Urinary bladder (tissue), 4 donors: ENCODE measurements around the gene HAAO. TPM values are rescaled to one million over a fixed set of nuclear protein-coding genes. Genes with fewer than 3 reads are reported as not detected.

Experiments used
- DNase-seq: peaks from one replicate; pipeline ENCODE4 v3.0.0-alpha.2; 2015; ENCODE audit errors: extremely low spot score
- H3K27ac ChIP-seq: one replicate; pipeline ENCODE4 v1.5.1; 2013; ENCODE audit warnings: low read depth, mild to moderate bottlenecking, moderate library complexity
- H3K36me3 ChIP-seq: one replicate; pipeline ENCODE4 v1.6.1; 2013; ENCODE audit warnings: mild to moderate bottlenecking, moderate library complexity; ENCODE audit not compliant: insufficient read depth
- H3K4me1 ChIP-seq: one replicate; pipeline ENCODE4 v1.6.1; 2013; ENCODE audit warnings: mild to moderate bottlenecking, moderate library complexity; ENCODE audit not compliant: insufficient read depth
- H3K4me3 ChIP-seq: one replicate; pipeline ENCODE4 v1.5.1; 2013; ENCODE audit warnings: low read depth, low read length
- WGBS: extraction: QIAGEN DNeasy Blood & Tissue Kit; methylation state at CpG from one replicate; pipeline ENCODE4 v1.1.7; 2013; 5-methylcytosine and 5-hydroxymethylcytosine counted together
- polyA plus RNA-seq: library from polyadenylated mRNA; stranded (reverse); fragments of 200-250 nt; gene quantifications from one replicate; pipeline ENCODE4 v1.2.3, GENCODE V29; 2013
- total RNA-seq: library from RNA; depleted of rRNA; stranded (reverse); fragments of >200 nt; gene quantifications from one replicate; pipeline ENCODE4 v1.2.3, GENCODE V29; 2014
- donor health status: healthy with polysubstance abuse.
- donor health status: healthy.

Gene HAAO
- total and polyA plus RNA-seq, 2 donors = 10.6 to 31.5 TPM

DNA sequence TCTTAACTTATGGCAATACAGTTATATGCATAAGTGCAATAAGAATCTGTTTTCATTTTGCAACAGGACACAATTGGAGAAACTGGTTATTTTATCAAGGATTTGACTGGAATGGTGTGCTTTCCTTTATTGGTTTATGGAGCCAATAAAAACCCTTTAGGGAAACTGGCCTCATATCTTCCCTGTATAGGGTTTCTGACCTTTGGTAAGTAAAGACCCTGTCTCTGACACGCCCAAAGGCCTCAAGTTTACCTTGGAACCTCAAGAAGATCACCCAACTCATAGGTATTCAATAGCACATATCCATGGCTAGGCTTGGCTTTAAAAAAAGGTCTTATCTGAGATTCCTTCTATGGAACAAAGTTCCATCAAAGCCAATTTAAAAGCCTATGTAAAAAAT is 11.2 kb downstream of the HAAO start:
- Histone ChIP-seq H3K4me1 (no peaks in the 10 kb centered on the region), H3K36me3 (no peaks in the 10 kb centered on the region), H3K27ac (no peak overlapping the region), H3K4me3 (no peak overlapping the region)
- 98% methylated on average over 1 of the region's 1 CpG for WGBS
- no peak for DNase-seq

DNA sequence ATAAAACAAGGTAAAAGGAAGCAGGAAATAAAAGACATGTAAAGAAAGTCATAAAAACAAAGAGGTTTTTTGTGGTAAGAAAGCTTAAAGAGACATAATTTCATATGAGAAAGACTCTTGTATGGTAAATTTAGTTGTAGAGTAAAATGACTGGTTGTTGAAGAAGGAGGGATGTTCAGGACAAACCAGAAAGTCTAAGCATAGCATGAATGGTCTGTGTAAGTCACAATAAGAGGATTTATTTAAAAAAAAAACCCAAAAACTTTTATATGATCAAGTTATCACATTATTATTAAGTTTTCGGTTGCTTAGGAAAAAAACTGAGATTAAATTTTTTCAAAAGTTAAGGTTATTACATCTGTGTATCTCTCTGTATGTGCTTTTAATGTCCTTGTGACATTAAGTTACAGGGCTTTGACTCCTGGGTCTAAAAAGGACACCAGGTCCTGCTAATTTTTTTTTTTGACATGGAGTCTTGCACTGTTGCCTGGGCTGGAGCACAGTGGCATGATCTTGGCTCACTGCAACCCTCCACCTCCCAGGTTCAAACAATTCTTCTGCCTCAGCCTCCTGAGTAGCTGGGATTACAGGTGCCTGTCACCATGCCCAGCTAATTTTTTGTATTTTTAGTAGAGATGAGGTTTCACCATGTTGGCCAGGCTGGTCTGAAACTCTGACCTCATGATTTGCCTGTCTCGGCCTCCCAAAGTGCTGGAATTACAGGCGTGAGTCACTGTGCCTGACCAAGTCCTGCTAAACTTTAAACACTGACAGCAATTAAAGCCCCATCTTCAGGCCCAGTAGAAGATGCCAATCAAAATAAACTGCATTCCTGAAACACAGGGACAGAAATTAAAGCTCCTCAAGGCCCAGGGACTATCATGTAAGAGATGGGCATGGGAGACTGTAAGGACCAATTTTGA is 14.2 kb downstream of the HAAO start:
- Histone ChIP-seq H3K4me3 (no peak overlapping the region), H3K27ac (no peak overlapping the region), H3K4me1 (no peaks in the 10 kb centered on the region), H3K36me3 (no peaks in the 10 kb centered on the region)
- 75% methylated on average over 3 of the region's 3 CpGs for WGBS
- no peak for DNase-seq

DNA sequence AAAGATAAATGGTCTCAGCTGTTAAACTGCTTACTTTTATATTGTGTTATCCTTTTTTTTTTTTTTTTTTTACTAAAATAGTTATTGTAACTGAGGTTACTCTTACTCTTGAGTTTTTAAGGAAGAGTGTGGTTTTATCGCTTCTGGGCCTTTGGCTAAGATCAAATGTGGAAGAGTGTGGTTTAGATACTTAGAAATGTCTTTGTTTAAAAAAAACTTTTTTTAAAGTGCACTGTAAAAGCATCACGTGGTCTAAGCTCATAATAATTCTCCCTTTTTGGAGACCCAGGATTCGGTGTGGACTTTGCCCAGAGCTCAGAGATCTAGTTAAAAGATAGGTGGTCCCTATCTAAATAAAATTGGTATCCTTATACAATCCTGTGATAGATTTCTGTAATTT is 16.6 kb downstream of the HAAO start:
- H3K4me1 ChIP-seq = no peaks in the 10 kb centered on the region
- H3K27ac ChIP-seq = no peak overlapping the region
- DNase-seq = no peak
- H3K4me3 ChIP-seq = no peak overlapping the region
- no peaks in the 10 kb centered on the region for H3K36me3 ChIP-seq
- 39% methylated on average over 3 of the region's 3 CpGs for WGBS

DNA sequence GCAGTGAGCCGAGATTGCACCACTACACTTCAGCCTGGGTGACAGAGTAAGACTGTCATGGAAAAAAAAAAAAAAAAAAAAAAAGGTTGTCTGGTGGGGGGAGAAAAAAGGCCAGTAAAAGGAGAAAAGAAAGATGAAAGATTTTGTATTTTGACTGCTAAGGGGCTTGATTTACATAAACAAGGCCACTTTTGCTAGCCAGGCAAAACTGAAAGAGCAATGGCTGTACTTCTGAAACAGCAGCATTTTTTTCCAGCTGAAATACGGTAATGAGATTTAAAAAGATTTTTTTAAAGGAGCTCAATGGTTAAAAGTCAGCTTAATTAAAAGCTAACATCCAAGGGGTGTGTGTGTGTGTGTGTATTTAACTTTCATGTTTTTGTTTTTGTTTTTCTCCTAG is 17.2 kb downstream of the HAAO start:
- Histone ChIP-seq H3K4me1 (no peaks in the 10 kb centered on the region), H3K4me3 (no peak overlapping the region), H3K36me3 (no peaks in the 10 kb centered on the region), H3K27ac (peak overlapping the region; percentile 18)
- DNase-seq = no peak
- WGBS = 58% methylated on average over 2 of the region's 2 CpGs

DNA sequence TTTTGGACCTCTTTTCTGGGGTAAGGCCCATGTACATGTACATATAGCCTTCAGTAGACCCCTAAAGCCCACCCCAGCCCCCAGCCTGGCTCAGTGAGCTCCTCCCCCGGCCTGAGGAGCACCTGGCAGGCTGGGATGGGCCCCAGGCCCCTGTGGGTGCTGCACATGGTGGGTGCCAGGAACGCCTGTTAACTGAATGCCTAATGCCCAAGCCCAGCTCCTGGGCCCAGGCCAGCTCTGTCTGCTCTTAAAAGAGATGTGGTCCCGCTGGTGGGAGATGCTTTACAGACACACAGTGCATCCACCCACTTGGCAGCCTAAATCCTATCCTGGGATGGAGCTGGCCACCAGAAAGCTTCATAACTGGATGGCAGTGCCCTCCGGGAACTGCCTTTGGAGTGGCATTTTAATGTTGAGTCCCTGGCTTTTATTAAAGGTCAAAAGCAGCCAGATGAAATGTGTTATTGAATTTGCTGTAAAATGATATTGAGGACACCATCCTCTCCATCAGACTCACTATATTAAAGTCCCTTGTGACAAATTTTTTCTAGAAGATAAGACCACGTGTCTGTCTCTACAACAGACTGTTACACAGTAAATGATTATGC is 20.7 kb downstream of the HAAO start:
- Histone ChIP-seq H3K27ac (no peak overlapping the region), H3K4me1 (no peaks in the 10 kb centered on the region), H3K4me3 (no peak overlapping the region), H3K36me3 (no peaks in the 10 kb centered on the region)
- DNase-seq = no peak
- 87% methylated on average over 5 of the region's 5 CpGs for WGBS

DNA sequence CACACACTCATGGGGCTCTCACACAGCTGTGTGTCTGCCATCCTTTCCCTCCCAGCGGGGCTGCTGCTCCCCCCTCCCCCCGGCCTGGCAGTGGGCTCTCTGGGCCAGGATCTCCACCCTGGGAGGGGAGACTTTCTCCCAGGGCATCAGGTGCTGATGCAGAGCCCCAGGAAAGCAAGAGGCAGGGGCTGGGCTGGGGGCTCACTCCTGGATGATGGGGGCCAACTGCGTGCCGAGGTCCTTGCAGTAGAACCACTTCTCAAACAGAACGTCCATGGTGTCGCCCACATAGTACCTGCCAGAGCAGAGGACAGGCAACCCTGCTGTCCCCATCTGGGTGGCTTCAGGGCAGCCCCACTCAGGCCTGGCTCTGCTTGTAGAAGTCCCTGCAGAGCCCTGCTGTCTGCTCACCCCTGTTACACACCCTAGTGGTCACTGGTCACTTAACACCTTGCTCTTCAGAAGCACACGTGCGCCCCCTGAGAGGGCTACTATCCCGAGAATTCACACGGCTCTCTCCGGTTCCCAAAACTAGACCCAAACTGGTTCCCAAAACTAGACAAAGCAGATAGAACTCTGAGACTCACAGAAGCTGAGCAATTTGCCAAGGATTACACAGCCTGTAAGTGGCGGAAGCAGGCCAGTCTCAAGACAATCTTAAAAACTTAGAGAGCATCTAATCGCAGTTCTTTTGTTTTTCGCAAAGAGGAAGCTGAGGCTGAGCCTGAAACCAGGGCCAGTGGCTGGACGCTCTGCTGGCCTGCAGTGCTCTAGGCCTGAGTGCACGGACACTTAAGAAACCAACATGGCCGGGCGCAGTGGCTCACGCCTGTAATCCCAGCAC is 21.9 kb downstream of the HAAO start:
- Histone ChIP-seq H3K4me3 (no peak overlapping the region), H3K4me1 (no peaks in the 10 kb centered on the region), H3K36me3 (no peaks in the 10 kb centered on the region), H3K27ac (no peak overlapping the region)
- 77% methylated on average over 19 of the region's 19 CpGs for WGBS
- DNase-seq = no peak

DNA sequence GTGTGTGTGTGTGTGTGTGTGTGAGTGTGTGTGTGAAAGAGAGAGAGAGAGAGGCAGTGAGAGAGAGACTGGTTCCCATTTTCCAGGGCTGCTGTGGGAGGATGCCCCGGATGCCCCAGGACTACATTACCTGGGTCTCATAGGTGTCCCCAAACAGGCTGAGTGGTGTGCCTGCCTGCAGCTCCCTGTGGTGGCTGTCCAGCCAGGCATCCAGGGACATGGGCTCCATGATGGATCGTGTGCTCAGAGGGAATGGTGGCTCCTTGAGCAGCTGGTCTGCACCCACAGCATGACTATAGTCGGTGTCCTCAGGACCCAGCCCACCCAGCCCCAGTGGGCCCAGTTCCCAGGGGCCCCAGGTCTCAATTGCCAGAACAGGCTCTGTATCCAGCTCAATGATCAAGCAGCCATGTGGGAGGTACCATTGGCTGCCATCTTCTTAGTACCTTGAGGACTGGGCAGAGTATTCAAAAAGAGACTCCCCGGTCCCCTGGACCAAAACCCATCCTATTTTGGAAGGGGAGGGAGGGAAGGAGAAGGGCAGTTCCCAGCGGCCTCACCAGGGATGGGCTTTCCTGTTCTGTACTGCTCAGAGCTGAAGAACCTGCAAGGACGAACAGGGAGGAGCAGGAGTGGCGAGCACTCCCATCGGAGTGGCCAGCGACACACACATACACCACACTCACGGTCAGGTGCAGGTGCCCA is 22.6 kb downstream of the HAAO start:
- H3K4me1 ChIP-seq = no peaks in the 10 kb centered on the region
- no peak for DNase-seq
- no peak overlapping the region for H3K4me3 ChIP-seq
- no peaks in the 10 kb centered on the region for H3K36me3 ChIP-seq
- 96% methylated on average over 10 of the region's 10 CpGs for WGBS
- H3K27ac ChIP-seq = no peak overlapping the region

DNA sequence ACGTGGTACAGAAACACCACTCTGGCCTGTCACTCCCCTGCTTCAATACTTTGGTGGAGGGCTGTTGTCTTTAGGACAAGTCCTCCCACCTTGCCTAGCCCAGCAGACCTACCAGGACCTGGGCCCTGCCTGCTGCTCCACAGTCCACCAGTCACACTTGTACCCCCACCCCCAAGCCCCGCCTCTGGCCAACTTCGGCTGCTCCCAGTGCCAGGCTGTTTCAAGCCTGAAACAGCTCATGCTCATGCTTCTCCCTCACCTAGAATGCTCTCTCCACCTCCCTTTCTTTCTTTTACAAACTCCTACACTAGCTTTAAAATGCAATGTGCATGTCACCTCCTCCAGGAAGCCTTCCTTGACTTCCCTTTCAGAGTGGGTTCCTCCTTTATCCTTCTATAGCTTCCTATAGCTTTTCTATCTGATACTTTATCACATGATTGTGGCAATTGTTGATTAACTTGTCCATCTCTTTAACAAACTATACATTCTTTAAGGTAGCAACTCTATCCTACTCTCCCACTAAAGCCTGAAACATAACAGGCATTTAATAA is 23.6 kb downstream of the HAAO start:
- Histone ChIP-seq H3K4me1 (no peaks in the 10 kb centered on the region), H3K4me3 (no peak overlapping the region), H3K36me3 (no peaks in the 10 kb centered on the region), H3K27ac (no peak overlapping the region)
- no peak for DNase-seq
- 63% methylated on average over 3 of the region's 3 CpGs for WGBS

DNA sequence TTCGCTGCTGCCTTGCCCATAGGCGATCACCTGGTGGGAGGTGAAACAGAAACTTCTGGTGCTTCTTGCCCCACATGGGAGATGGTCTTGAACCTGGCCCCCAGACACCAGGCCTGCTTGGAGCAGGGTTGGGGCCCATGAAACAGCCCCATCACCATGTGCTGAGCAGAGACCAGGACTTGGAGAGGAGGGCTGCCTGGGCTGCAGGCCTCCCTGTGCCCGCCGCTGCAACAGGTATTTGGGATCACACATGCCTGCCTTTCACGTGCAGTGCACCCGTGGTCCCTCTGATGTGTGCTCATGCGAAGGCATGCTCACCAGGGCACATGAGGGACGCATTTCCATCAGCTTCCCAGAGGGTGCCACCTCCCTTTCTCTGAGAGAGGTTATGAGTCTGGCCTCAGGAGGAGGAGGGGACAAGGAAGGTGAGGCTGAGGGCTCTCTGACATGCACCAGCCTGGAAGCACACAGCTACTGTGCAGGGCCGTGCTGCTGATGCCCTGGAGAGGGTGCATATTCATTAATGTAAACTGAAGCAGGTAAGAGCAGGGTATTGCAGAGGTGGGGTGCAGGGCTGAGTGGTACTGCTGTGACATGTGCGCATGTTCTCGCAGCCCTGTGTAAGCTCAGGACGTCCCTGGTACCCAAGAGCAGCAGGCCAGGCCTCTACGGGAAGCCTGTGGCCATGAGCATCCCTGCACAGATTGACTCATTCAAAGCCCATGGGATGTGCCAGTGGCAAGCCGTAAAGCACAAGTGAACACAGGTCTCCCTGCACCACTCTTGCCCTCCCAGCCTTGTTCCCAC is 24.3 kb downstream of the HAAO start:
- Histone ChIP-seq H3K27ac (no peak overlapping the region), H3K4me1 (no peaks in the 10 kb centered on the region), H3K4me3 (no peak overlapping the region), H3K36me3 (no peaks in the 10 kb centered on the region)
- 82% methylated on average over 14 of the region's 14 CpGs for WGBS
- no peak for DNase-seq

DNA sequence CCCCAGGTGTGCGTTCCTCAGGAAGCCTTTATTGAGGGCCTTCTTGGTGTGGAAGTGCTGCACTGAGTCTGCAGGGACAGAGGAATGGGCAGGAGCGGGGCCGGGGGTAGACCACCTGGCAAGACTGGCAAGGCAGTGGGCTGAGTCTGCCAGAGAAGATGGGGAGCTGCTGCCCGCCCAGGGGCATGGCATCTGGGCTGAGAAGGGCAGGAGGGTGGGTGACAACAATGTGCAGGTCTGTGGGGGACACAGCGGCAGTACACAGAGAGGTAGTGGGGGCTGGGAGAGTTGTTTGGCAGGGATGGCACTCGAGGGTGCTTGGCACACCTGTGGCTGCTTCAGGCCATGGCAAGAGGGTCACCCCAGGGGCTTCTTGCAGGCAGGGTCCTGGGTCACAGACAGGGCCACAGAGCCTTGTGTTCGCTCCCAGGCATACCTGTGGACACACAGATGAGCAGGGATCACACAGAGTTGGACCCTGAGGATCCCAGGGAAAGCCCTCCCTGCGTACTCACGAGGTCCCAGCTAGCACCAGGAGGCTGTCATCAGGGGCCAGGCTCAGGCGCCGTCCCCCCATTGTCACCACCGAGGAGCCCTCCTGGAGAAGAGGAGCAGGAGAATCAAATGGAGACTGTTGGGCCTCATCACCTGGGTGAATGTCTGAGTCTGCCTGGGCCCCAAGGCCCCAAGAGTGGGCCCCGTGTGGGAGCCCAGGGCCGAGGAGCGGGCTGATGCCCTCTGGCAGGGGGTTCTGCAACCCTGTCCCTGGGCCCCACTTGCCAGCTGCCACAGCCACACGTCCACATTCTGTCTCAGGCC is 25.1 kb downstream of the HAAO start:
- no peak overlapping the region for H3K27ac ChIP-seq
- H3K36me3 ChIP-seq = no peaks in the 10 kb centered on the region
- WGBS = 89% methylated on average over 16 of the region's 16 CpGs
- no peaks in the 10 kb centered on the region for H3K4me1 ChIP-seq
- no peak for DNase-seq
- H3K4me3 ChIP-seq = no peak overlapping the region

DNA sequence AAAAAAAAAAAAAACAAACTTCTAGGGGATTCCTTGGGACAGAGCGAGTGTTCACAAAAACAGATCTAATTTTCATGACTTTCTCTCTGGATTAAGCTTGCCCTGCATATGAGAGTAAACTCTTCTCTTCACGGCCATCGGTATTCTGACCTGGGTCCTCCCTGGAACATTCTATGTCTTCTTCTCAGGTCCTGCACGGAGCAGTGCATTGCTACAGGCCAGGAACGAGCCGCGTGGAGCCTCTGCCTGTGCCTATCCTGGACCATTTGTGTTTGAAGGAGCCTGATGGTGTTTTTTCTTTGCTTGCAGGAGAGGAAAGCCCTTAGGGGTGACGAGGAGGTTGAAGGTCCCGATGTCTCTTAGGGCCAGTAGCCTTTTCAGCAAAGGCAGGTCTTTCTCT is 26.7 kb downstream of the HAAO start:
- Histone ChIP-seq H3K4me3 (no peak overlapping the region), H3K4me1 (no peaks in the 10 kb centered on the region), H3K27ac (no peak overlapping the region), H3K36me3 (no peaks in the 10 kb centered on the region)
- WGBS = 94% methylated on average over 9 of the region's 9 CpGs
- no peak for DNase-seq

DNA sequence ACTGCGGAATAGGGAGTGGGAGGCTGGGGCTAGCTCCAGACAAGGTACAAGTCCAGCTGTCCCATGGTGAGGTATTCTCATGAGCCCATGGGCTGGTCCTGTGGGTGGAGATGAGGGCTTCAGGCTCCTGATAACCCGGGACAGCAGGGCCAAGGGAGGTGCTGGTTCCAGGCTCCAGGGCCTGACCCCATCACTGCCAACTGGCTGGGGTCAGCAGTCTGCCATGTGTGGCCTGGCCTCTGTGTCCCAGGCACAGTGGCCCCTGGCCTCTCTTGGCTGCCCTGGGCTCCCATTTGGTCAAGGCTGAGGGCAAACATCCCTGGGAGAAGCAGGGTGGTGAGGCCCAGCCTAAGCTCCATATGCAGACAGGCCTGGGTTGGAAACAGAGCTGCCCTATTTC is 27.5 kb downstream of the HAAO start:
- Histone ChIP-seq H3K36me3 (no peaks in the 10 kb centered on the region), H3K4me3 (no peak overlapping the region), H3K4me1 (no peaks in the 10 kb centered on the region), H3K27ac (no peak overlapping the region)
- 94% methylated on average over 2 of the region's 2 CpGs for WGBS
- DNase-seq = no peak
